CD14-positive monocyte (primary cell): ENCODE results near the gene RPL29. TPM values are rescaled to one million over a fixed set of nuclear protein-coding genes. Genes with fewer than 3 reads are reported as not detected.
A peak's percentile ranks its signal among the peaks of the same experiment; 100 is the strongest.

Experiments
- DNase-seq, 3 donors: peaks; one replicate each; pipeline ENCODE4 v3.0.0-alpha.2; 2011 to 2022
- H2AFZ ChIP-seq: 2 replicates; pipeline ENCODE4 v1.6.0; 2012; ENCODE audit warnings: mild to moderate bottlenecking, low read depth, low read length, inconsistent platforms; ENCODE audit not compliant: insufficient read depth, poor library complexity, severe bottlenecking
- H3K27ac ChIP-seq, 2 donors: 1 replicate in 1 of 2; 2 replicates in 1 of 2; pipeline ENCODE4 v1.5.1; 2012 to 2013; ENCODE audit warnings: low read length in 2 of 2, control low read depth in 1 of 2, inconsistent platforms in 1 of 2, low read depth in 1 of 2, mild to moderate bottlenecking in 1 of 2
- H3K27me3 ChIP-seq, 2 donors: one replicate each; pipeline versions ENCODE4 v1.6.0 to v1.6.1; 2011 to 2013; ENCODE audit warnings: low read length in 2 of 2; ENCODE audit not compliant: control insufficient read depth in 2 of 2, insufficient read depth in 2 of 2
- H3K36me3 ChIP-seq, 2 donors: replicated peaks in 1 of 2; 1 replicate in 1 of 2; 2 replicates in 1 of 2; pipeline versions ENCODE4 v1.5.1 to v1.6.1; 2012 to 2013; ENCODE audit warnings: low read length in 2 of 2, control low read depth in 1 of 2, inconsistent platforms in 1 of 2, mild to moderate bottlenecking in 1 of 2; ENCODE audit not compliant: insufficient read depth in 2 of 2, control insufficient read depth in 1 of 2
- H3K4me1 ChIP-seq, 2 donors: 1 replicate in 1 of 2; 2 replicates in 1 of 2; pipeline versions ENCODE4 v1.5.1 to v1.6.1; 2012 to 2013; ENCODE audit warnings: low read length in 2 of 2, control low read depth in 1 of 2, inconsistent platforms in 1 of 2, mild to moderate bottlenecking in 1 of 2, moderate library complexity in 1 of 2; ENCODE audit not compliant: insufficient read depth in 2 of 2, control insufficient read depth in 1 of 2
- H3K4me2 ChIP-seq: replicated peaks from 2 replicates; pipeline ENCODE3; 2012; ENCODE audit warnings: low read length, moderate library complexity, mild to moderate bottlenecking; ENCODE audit not compliant: poor library complexity, severe bottlenecking; ENCODE audit errors: extremely low read depth
- H3K4me3 ChIP-seq, 3 experiments: fragments of 200-600 bp in 1 of 3; sonication (generic) in 1 of 3; replicated peaks in 1 of 3; 1 replicate in 2 of 3; 2 replicates in 1 of 3; pipeline ENCODE4 v1.5.1; 2011 to 2013; ENCODE audit warnings: low read length in 3 of 3, mild to moderate bottlenecking in 3 of 3, control low read depth in 2 of 3, low read depth in 2 of 3, inconsistent platforms in 1 of 3, moderate library complexity in 1 of 3
- H3K79me2 ChIP-seq: 2 replicates; pipeline ENCODE4 v1.6.0; 2012; ENCODE audit warnings: mild to moderate bottlenecking, control low read depth, inconsistent platforms, low read length, moderate library complexity; ENCODE audit not compliant: insufficient read depth
- H3K9ac ChIP-seq: 2 replicates; pipeline ENCODE4 v1.6.0; 2017; ENCODE audit warnings: low read length, mild to moderate bottlenecking; ENCODE audit not compliant: insufficient read depth, poor library complexity, severe bottlenecking
- H3K9me3 ChIP-seq, 2 donors: replicated peaks in 1 of 2; 1 replicate in 1 of 2; 2 replicates in 1 of 2; pipeline versions ENCODE4 v1.5.1 to v1.6.1; 2012 to 2013; ENCODE audit warnings: low read length in 2 of 2, control low read depth in 1 of 2; ENCODE audit not compliant: control insufficient read depth in 1 of 2, insufficient read depth in 1 of 2
- H4K20me1 ChIP-seq: 2 replicates; pipeline ENCODE4 v1.6.0; 2012; ENCODE audit warnings: mild to moderate bottlenecking, low read length, control low read depth, moderate library complexity; ENCODE audit not compliant: insufficient read depth
- H3K27ac Mint-ChIP-seq, 7 donors: one replicate each; pipeline ENCODE4 v1.8.0; 2020; ENCODE audit warnings: mild to moderate bottlenecking in 7 of 7, mixed read lengths in 7 of 7, moderate library complexity in 6 of 7, inconsistent platforms in 2 of 7
- H3K27me3 Mint-ChIP-seq, 3 donors: one replicate each; pipeline ENCODE4 v1.8.0; 2021 to 2022; ENCODE audit warnings: low read depth in 3 of 3, mild to moderate bottlenecking in 3 of 3, mixed read lengths in 3 of 3, moderate library complexity in 3 of 3, inconsistent platforms in 1 of 3
- H3K36me3 Mint-ChIP-seq, 2 donors: one replicate each; pipeline ENCODE4 v1.8.0; 2020; ENCODE audit warnings: mixed read lengths in 2 of 2, inconsistent platforms in 1 of 2, mild to moderate bottlenecking in 1 of 2
- H3K4me1 Mint-ChIP-seq: one replicate; pipeline ENCODE4 v1.8.0; 2020; ENCODE audit warnings: mild to moderate bottlenecking, mixed read lengths
- H3K4me3 Mint-ChIP-seq, 2 donors: one replicate each; pipeline ENCODE4 v1.8.0; 2020; ENCODE audit warnings: mild to moderate bottlenecking in 2 of 2, mixed read lengths in 2 of 2, moderate library complexity in 1 of 2
- H3K9me3 Mint-ChIP-seq, 7 donors: one replicate each; pipeline ENCODE4 v1.8.0; 2020 to 2022; ENCODE audit warnings: mixed read lengths in 7 of 7, mild to moderate bottlenecking in 6 of 7, moderate library complexity in 6 of 7, inconsistent platforms in 2 of 7
- CTCF ChIP-seq: fragments of 200-600 bp; IDR thresholded peaks from one replicate; pipeline ENCODE4 v1.8.0; 2022; ENCODE audit warnings: antibody characterized with exemption, mild to moderate bottlenecking
- WGBS: methylation state at CpG from one replicate; pipeline ENCODE4 v1.1.5; 2013; ENCODE audit warnings: missing lambda C conversion rate; ENCODE audit not compliant: insufficient coverage; 5-methylcytosine and 5-hydroxymethylcytosine counted together
- intact Hi-C, 2 donors: fragments of 100-400 bp; cut with micrococcal nuclease; formaldehyde crosslinking; loops; one replicate each; pipeline versions ENCODE4 v1.15.0 to v1.15.1; 2023
- polyA plus RNA-seq, 3 donors: library from polyadenylated mRNA; depleted of rRNA in 1 of 3; unstranded in 2 of 3; stranded (reverse) in 1 of 3; fragments of 300-500 nt in 2 of 3; fragments of >200 nt in 1 of 3; fragmentation: Illumina TruSeq in 2 of 3; gene quantifications; 1 replicate in 2 of 3; 2 replicates in 1 of 3; pipeline ENCODE4 v1.2.3, GENCODE V29; 2012 to 2021

The RPL29 gene
- polyA plus RNA-seq, 3 donors: 753 to 2,360 (median 856) TPM

GRCh38 chr3:52017586-52017985 lies 21.9 kb upstream of the RPL29 start:
- Mint-ChIP-seq H3K36me3 (no peaks in the 10 kb centered on the region), H3K27me3 (peaks cover 0 to 5% (median 0%) of the 10 kb centered on the region in 3 donors), H3K9me3 (no peaks in the 10 kb centered on the region), H3K4me1 (peaks cover 4% of the 10 kb centered on the region), H3K27ac (no peak overlapping the region), H3K4me3 (no peak overlapping the region)
- Histone ChIP-seq H3K9ac (no peak overlapping the region), H3K36me3 (no peaks in the 10 kb centered on the region), H3K9me3 (no peaks in the 10 kb centered on the region), H2AFZ (no peak overlapping the region), H3K27me3 (no peaks in the 10 kb centered on the region), H3K4me2 (no peak overlapping the region), H3K4me1 (no peaks in the 10 kb centered on the region), H3K4me3 (no peak overlapping the region), H3K27ac (no peak overlapping the region), H3K79me2 (no peaks in the 10 kb centered on the region), H4K20me1 (no peaks in the 10 kb centered on the region)
- no peak for DNase-seq
- intact Hi-C loops: no loop called here
- WGBS: 97% methylated on average over 9 of the region's 11 CpGs
- TF ChIP-seq CTCF: no peak

GRCh38 chr3:52015438-52016228 lies 19.9 kb upstream of the RPL29 start:
- Histone ChIP-seq H3K4me3 (no peak overlapping the region), H3K4me1 (no peaks in the 10 kb centered on the region), H3K9ac (no peak overlapping the region), H2AFZ (no peak overlapping the region), H3K27ac (no peak overlapping the region), H3K79me2 (no peaks in the 10 kb centered on the region), H3K4me2 (no peak overlapping the region), H3K27me3 (no peaks in the 10 kb centered on the region), H4K20me1 (no peaks in the 10 kb centered on the region), H3K36me3 (no peaks in the 10 kb centered on the region), H3K9me3 (no peaks in the 10 kb centered on the region)
- H3K9me3 Mint-ChIP-seq: no peaks in the 10 kb centered on the region
- peaks cover 4% of the 10 kb centered on the region for H3K4me1 Mint-ChIP-seq
- DNase-seq: no peak
- TF ChIP-seq CTCF: no peak
- H3K36me3 Mint-ChIP-seq: no peaks in the 10 kb centered on the region
- intact Hi-C loops: no loop called here
- no peak overlapping the region for H3K4me3 Mint-ChIP-seq
- peaks cover 0 to 4% (median 0%) of the 10 kb centered on the region in 3 donors for H3K27me3 Mint-ChIP-seq
- 93% methylated on average over 5 of the region's 13 CpGs for whole genome bisulfite sequencing
- peak overlapping the region in 1 of 7 donors; percentile 36 for H3K27ac Mint-ChIP-seq
